BLaER1 (cell line): Measurements from ENCODE around the gene SRGAP2C.
A peak's percentile ranks its signal among the peaks of the same experiment; 100 is the strongest.
"Not testable (repeated sequence)": the region's sequence is repeated elsewhere in the genome, so short reads cannot be mapped to it uniquely, and the experiment has no call there.

Experiments
- H3K27ac ChIP-seq: shearing (Covaris generic); formaldehyde crosslinking; 2 replicates; pipeline ENCODE4 v1.8.1; 2022
- H3K27me3 ChIP-seq: shearing (Covaris generic); formaldehyde crosslinking; 2 replicates; pipeline ENCODE4 v1.8.1; 2022
- H3K36me3 ChIP-seq: shearing (Covaris generic); formaldehyde crosslinking; 2 replicates; pipeline ENCODE4 v1.8.1; 2022
- H3K4me1 ChIP-seq: shearing (Covaris generic); formaldehyde crosslinking; 2 replicates; pipeline ENCODE4 v1.8.1; 2022
- H3K4me2 ChIP-seq: shearing (Covaris generic); formaldehyde crosslinking; 2 replicates; pipeline ENCODE4 v1.8.1; 2022
- H3K4me3 ChIP-seq: shearing (Covaris generic); formaldehyde crosslinking; 2 replicates; pipeline ENCODE4 v1.8.1; 2022
- H3K9ac ChIP-seq: shearing (Covaris generic); formaldehyde crosslinking; 2 replicates; pipeline ENCODE4 v1.8.1; 2022
- H3K9me3 ChIP-seq: shearing (Covaris generic); formaldehyde crosslinking; 2 replicates; pipeline ENCODE4 v1.8.1; 2022
- H4K20me1 ChIP-seq: shearing (Covaris generic); formaldehyde crosslinking; 2 replicates; pipeline ENCODE4 v1.8.1; 2022

SRGAP2C gene

GRCh38 chr1:121232445-121233125 lies 47.8 kb downstream of the SRGAP2C start:
- H3K4me2 ChIP-seq, H3K4me3 ChIP-seq, H3K9ac ChIP-seq, H3K27ac ChIP-seq, H4K20me1 ChIP-seq, H3K27me3 ChIP-seq, H3K4me1 ChIP-seq, H3K36me3 ChIP-seq, H3K9me3 ChIP-seq: not testable (repeated sequence)

DNA sequence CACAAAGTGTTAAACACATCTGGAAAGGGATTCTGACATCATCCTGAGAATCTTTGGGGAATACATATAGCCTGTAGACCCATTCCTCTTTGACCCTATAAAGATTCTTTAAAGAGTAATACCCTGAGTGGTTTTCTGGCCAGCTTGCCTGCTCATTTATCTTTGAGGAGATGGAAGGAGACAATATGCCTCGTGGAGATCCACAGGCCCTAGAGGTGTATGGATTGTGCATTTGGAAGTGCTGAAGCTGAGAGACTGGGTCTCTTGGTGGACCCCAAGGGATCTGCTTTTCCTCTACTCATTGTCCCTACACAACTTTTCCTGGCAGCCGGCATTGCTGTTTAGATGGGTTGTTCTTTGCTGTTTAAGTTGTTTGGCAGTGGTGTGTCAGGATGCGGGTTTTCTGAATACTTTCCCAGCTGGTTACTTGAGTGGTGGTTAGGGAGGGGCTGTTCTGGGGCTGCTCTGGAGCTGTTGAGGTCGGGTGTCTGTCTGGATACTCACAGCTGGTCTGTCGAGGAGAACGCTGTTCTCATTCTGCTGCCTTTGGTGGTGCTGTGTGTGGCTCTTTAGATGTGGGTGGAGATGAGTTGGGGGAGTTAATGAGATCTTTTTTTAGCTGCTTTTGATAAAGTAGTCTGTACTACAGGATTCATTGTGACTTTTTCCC lies 49.5 kb downstream of the SRGAP2C start:
- H3K9me3 ChIP-seq, H3K27ac ChIP-seq, H3K4me1 ChIP-seq, H4K20me1 ChIP-seq, H3K4me3 ChIP-seq, H3K9ac ChIP-seq, H3K36me3 ChIP-seq, H3K27me3 ChIP-seq: not testable (repeated sequence)
- peak overlapping the region; percentile 47; the same call in 1 of the 2 replicates for H3K4me2 ChIP-seq

DNA sequence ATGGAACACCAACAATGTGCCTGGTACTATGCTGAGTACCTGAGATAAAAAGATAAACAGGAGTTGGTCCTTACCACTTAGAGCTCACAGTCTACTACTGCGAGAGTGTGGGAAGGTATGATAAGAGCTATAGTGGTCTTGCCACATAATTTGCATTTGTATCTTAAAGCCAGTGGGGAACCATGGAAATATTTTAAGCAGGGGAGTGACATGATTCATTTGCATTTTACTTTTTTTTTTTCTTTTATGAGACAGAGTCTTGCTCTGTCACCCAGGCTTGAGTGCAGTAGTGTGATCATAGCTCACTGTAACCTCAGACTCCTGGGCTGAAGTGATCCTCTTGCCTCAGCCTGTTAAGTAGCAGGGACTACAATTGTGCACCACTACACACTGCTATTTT lies 53.6 kb downstream of the SRGAP2C start:
- H3K36me3 ChIP-seq, H3K9ac ChIP-seq, H3K4me2 ChIP-seq, H3K4me3 ChIP-seq, H3K27me3 ChIP-seq, H3K4me1 ChIP-seq, H3K27ac ChIP-seq, H3K9me3 ChIP-seq, H4K20me1 ChIP-seq: not testable (repeated sequence)

DNA sequence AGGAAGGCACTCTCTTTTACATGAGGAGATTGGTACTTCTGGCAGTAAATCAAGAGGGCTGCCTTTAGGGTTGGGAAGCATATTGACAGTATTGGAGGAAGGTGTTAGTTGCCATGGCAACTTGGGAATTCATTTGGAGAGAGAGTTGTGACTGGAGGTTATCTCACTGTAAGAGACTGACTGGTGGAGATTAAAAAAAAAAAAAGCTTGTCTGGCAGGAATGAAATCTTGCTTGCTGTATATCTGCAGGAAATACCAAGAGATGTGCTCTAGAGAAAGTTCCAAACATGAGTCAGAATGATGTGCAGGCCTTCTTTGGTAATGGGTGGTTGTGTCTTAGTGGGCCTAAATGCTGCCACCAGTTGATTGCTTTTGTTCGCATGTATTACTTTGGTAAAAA lies 59.1 kb downstream of the SRGAP2C start:
- H4K20me1 ChIP-seq, H3K4me1 ChIP-seq, H3K36me3 ChIP-seq, H3K4me2 ChIP-seq, H3K9ac ChIP-seq, H3K27ac ChIP-seq, H3K4me3 ChIP-seq, H3K27me3 ChIP-seq, H3K9me3 ChIP-seq: not testable (repeated sequence)

GRCh38 chr1:121246399-121246798 lies 61.6 kb downstream of the SRGAP2C start:
- H3K9ac ChIP-seq, H3K4me3 ChIP-seq, H3K36me3 ChIP-seq, H3K27me3 ChIP-seq, H3K4me1 ChIP-seq, H4K20me1 ChIP-seq, H3K27ac ChIP-seq, H3K4me2 ChIP-seq, H3K9me3 ChIP-seq: not testable (repeated sequence)

DNA sequence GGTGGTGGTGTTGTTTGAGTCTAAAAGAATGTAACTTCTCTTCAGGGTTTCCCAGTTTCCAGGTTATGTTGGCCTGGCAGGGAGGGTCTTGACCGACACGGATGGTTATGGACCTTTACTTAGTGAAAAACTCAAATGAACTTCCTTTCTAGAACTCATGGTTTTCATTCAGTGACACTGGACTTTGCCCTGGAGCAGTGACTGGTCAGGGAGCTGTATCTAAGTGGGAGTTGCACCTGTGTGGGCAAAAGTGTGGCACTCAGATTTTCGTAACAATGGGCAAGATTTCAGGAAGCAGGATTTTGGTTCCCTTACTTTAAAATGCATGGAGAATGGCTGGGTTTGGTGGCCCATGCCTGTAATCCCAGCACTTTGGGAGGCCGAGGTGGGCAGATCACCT lies 67.9 kb downstream of the SRGAP2C start:
- not testable (repeated sequence) for H3K4me3 ChIP-seq, H3K4me2 ChIP-seq, H4K20me1 ChIP-seq, H3K27me3 ChIP-seq, H3K4me1 ChIP-seq, H3K9me3 ChIP-seq, H3K9ac ChIP-seq, H3K27ac ChIP-seq, H3K36me3 ChIP-seq

DNA sequence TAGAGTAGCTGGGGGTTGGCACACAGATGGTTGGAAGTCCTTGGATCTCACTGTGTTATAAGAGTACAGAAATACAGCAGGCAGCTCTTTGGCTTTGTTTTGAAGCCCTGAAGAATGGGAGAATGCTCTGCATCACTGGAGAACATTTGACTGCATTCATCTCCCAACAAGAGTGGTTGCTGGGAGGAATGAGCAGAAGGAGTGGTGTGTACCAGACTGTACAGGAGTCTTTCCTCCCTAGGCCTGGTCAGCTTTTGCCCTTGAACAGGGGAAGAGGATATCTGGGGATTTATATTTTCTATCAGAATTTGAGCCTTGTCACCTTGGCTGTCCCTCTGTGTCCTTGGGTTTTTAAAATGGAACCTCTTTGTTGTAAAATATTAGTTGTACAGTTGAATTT lies 69.8 kb downstream of the SRGAP2C start:
- H3K9ac ChIP-seq, H3K27me3 ChIP-seq, H3K9me3 ChIP-seq, H3K36me3 ChIP-seq, H4K20me1 ChIP-seq, H3K4me1 ChIP-seq, H3K4me2 ChIP-seq, H3K4me3 ChIP-seq, H3K27ac ChIP-seq: not testable (repeated sequence)

DNA sequence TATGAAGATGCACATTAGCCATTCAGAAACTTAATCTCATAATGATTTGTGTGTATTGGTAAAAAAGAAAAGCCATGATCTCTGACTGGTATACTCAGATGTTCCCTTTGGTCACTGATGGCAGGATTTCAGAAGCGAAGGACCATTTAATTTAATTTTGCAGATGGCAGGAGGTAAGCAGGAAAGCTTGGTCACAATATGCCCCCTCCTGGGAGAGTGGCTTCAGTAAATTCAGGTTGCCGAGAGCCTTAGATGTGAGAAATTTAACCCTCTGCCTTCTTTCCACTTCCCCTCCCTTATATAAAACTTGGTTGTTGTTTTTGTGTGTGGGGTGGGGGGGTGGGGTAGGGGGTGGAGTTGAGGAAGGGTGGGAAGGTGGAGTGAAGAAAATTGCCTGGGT lies 72.9 kb downstream of the SRGAP2C start:
- H3K9ac ChIP-seq, H3K36me3 ChIP-seq, H3K27ac ChIP-seq, H3K27me3 ChIP-seq, H3K9me3 ChIP-seq, H3K4me2 ChIP-seq, H4K20me1 ChIP-seq, H3K4me1 ChIP-seq, H3K4me3 ChIP-seq: not testable (repeated sequence)

DNA sequence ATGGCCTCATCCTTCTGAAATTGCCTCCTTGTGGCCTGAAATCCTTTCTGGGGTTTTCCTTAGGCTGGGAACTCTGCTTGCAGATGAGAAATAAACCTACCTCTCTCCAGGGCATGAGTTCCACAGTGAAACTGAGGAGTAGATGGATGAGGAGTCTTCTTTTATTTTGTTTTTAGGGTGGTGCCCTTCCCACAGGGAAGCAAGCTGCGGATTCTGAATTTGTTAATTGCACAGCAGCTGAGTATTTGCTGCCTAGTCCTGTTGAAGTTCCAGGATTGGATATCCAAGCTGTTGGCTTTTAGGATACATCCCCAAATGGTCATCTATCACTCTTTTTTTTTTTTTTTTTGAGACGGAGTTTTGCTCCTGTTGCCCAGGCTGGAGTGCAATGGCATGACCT lies 73.4 kb downstream of the SRGAP2C start:
- H3K36me3 ChIP-seq, H3K4me2 ChIP-seq, H3K9me3 ChIP-seq, H3K27ac ChIP-seq, H3K9ac ChIP-seq, H4K20me1 ChIP-seq, H3K4me1 ChIP-seq, H3K27me3 ChIP-seq, H3K4me3 ChIP-seq: not testable (repeated sequence)

- not testable (repeated sequence) for H3K27ac ChIP-seq, H3K4me2 ChIP-seq, H3K9ac ChIP-seq, H3K9me3 ChIP-seq, H3K4me1 ChIP-seq, H3K36me3 ChIP-seq, H4K20me1 ChIP-seq, H3K4me3 ChIP-seq, H3K27me3 ChIP-seq
Measured at GRCh38 chr1:121260205-121260604, 75.4 kb downstream of the SRGAP2C start.

GRCh38 chr1:121262163-121262562 lies 77.4 kb downstream of the SRGAP2C start:
- H3K4me2 ChIP-seq, H3K9me3 ChIP-seq, H3K4me1 ChIP-seq, H3K27me3 ChIP-seq, H3K9ac ChIP-seq, H4K20me1 ChIP-seq, H3K36me3 ChIP-seq, H3K27ac ChIP-seq, H3K4me3 ChIP-seq: not testable (repeated sequence)

- H3K27me3 ChIP-seq, H3K9me3 ChIP-seq, H3K4me2 ChIP-seq, H3K4me3 ChIP-seq, H3K36me3 ChIP-seq, H4K20me1 ChIP-seq, H3K4me1 ChIP-seq, H3K9ac ChIP-seq, H3K27ac ChIP-seq: not testable (repeated sequence)
Measured at GRCh38 chr1:121263789-121264244, 79.0 kb downstream of the SRGAP2C start.

DNA sequence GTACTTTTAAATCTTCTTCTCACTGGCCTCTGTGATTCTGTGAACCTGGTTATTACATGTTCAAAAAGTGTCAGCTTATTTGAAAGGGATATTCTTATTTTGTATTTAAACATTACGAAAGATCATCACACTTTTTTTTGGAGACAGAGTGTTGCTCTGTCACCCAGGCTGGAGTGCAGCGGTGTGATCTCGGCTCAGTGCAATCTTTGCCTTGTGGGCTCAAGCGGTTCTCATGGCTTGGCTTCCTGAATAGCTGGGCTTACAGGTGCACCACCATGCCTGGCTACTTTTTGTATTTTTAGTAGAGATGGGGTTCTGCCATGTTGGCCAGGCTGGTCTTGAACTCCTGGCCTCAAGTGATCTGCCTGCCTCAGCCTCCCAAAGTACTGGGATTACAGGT lies 82.3 kb downstream of the SRGAP2C start:
- not testable (repeated sequence) for H4K20me1 ChIP-seq, H3K27me3 ChIP-seq, H3K27ac ChIP-seq, H3K9ac ChIP-seq, H3K4me3 ChIP-seq, H3K36me3 ChIP-seq, H3K4me2 ChIP-seq, H3K4me1 ChIP-seq, H3K9me3 ChIP-seq

GRCh38 chr1:121269309-121269708 lies 84.5 kb downstream of the SRGAP2C start:
- not testable (repeated sequence) for H3K9me3 ChIP-seq, H4K20me1 ChIP-seq, H3K27me3 ChIP-seq, H3K27ac ChIP-seq, H3K4me1 ChIP-seq, H3K4me2 ChIP-seq, H3K36me3 ChIP-seq, H3K9ac ChIP-seq, H3K4me3 ChIP-seq

- not testable (repeated sequence) for H4K20me1 ChIP-seq, H3K9me3 ChIP-seq, H3K27me3 ChIP-seq, H3K4me3 ChIP-seq, H3K4me1 ChIP-seq, H3K9ac ChIP-seq, H3K27ac ChIP-seq, H3K4me2 ChIP-seq, H3K36me3 ChIP-seq
Measured at GRCh38 chr1:121269973-121270372, 85.2 kb downstream of the SRGAP2C start.
